Activated B cell treated with CpG ODN at 0.5 μM for 24 hours (primary cell): ENCODE results near the gene NPB. TPM values are rescaled to one million over a fixed set of nuclear protein-coding genes. Genes with fewer than 3 reads are reported as not detected.

ENCODE experiments used
- ATAC-seq: fragments of 200-7000 bp; cut with Tn5 transposase; one replicate; pipeline ENCODE4 v1.10.0; 2021; ENCODE audit warnings: low read depth, mild to moderate bottlenecking, moderate library complexity
- CTCF ChIA-PET: fragments of 350-600 bp; sonication (Branson Sonifier 250); formaldehyde crosslinking; loops from one replicate; lab custom pipeline; 2021; ENCODE audit warnings: antibody characterized with exemption; lab: Charles Lee
- POLR2A ChIA-PET: fragments of 350-600 bp; sonication (Branson Sonifier 250); formaldehyde crosslinking; loops from one replicate; lab custom pipeline; 2021; ENCODE audit warnings: antibody characterized with exemption; lab: Charles Lee
- DNase-seq: peaks from one replicate; pipeline ENCODE4 v3.0.0; 2022
- H3K27ac Mint-ChIP-seq: one replicate; pipeline ENCODE4 v1.8.0; 2020; ENCODE audit warnings: mixed read lengths
- H3K27me3 Mint-ChIP-seq: one replicate; pipeline ENCODE4 v1.8.0; 2021; ENCODE audit warnings: mixed read lengths
- H3K36me3 Mint-ChIP-seq: one replicate; pipeline ENCODE4 v1.8.0; 2021; ENCODE audit warnings: low read depth, mixed read lengths
- H3K4me1 Mint-ChIP-seq: one replicate; pipeline ENCODE4 v1.8.0; 2021; ENCODE audit warnings: mixed read lengths
- H3K4me3 Mint-ChIP-seq: one replicate; pipeline ENCODE4 v1.8.0; 2020; ENCODE audit warnings: mild to moderate bottlenecking, mixed read lengths
- H3K9me3 Mint-ChIP-seq: one replicate; pipeline ENCODE4 v1.8.0; 2020; ENCODE audit warnings: mixed read lengths
- intact Hi-C: fragments of 100-400 bp; cut with micrococcal nuclease; formaldehyde crosslinking; loops from one replicate; pipeline ENCODE4 v1.15.1; 2024
- total RNA-seq: library from RNA; stranded (reverse); gene quantifications from 2 replicates; pipeline ENCODE4 v1.2.3, GENCODE V29; 2022
- TF ChIP-seq, protein P1 (sequence below): fragments of 200-600 bp; IDR thresholded peaks from one replicate; pipeline ENCODE4 v1.8.0; 2022; ENCODE audit warnings: antibody characterized with exemption, mild to moderate bottlenecking

NPB gene
- total RNA-seq, 1 donor from 2014 or later, result 0.24 TPM

DNA sequence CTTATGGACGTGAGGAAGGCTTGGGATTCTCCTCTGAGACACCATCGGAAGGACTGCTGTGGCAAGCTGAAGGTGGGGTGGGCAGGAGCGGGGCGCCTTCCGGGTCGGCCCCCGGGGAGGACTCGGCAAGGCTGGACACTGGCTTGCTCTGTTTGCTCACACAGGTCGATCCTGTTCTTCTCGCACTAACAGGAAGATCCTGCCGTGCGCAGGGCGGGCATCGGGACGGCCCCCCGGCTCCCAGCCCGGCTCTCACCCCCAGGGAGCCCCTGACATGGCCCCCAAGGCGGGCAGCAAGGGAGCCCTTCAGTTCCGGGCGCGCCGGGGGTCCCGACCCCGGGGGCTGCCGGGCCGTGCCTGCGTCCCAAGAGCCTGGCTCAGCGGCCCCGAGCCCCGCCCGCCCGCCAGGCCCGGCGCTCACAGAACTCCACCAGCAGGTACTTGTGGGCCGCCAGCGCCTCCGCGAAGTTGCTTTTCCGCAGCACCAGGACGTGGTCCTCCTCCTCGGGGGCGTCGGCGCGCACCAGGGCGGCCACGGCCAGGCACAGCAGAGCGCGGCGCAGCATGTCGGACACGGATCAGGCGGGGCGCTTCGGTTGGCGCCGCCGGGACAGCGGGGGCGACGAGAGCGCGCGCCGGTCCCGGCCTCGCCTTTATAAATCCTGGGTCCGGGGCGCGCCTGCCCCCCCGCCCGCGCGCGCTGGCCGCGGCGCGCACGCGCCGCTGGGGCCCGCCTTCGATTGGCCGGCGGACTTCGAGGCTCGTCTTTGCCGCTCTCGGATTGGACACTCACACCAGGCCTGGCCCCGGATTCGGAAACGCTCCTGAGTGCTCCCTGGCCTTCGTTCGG is 41.9 kb upstream of the NPB start, which contains the start of gene P4HB:
TSS of gene P4HB (minus strand) at position 630 of the 850 bp plus-strand sequence. CDS start at position 566, 64 bp downstream.
- TF ChIP-seq, protein P1, sequence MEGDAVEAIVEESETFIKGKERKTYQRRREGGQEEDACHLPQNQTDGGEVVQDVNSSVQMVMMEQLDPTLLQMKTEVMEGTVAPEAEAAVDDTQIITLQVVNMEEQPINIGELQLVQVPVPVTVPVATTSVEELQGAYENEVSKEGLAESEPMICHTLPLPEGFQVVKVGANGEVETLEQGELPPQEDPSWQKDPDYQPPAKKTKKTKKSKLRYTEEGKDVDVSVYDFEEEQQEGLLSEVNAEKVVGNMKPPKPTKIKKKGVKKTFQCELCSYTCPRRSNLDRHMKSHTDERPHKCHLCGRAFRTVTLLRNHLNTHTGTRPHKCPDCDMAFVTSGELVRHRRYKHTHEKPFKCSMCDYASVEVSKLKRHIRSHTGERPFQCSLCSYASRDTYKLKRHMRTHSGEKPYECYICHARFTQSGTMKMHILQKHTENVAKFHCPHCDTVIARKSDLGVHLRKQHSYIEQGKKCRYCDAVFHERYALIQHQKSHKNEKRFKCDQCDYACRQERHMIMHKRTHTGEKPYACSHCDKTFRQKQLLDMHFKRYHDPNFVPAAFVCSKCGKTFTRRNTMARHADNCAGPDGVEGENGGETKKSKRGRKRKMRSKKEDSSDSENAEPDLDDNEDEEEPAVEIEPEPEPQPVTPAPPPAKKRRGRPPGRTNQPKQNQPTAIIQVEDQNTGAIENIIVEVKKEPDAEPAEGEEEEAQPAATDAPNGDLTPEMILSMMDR, result no peak
- Mint-ChIP-seq H3K36me3 (peaks cover 41% of the 10 kb centered on the region), H3K27me3 (no peaks in the 10 kb centered on the region), H3K4me1 (peaks cover 30% of the 10 kb centered on the region), H3K9me3 (no peaks in the 10 kb centered on the region), H3K4me3 (peak within 1 kb of the TSS; percentile 89), H3K27ac (peak within 1 kb of the TSS; percentile 94)
- DNase-seq, result peak; percentile 88
- CTCF ChIA-PET, result no interaction called here
- ATAC-seq, result no peak
- POLR2A ChIA-PET, result interaction anchor here (0.6 to 3.9 kb wide), 18 partner anchors 11 to 594 kb away, joined by 3 to 77 read pairs (median 6); partner anchors contain the start of genes ACTG1, ARHGDIA, ARL16 and DCXR
- intact Hi-C loops, result loop anchor here (1.0 to 10.0 kb wide), 12 partner anchors 31 to 345 kb away; partner anchors contain the start of genes ACTG1, ALYREF, ANAPC11 and ARL16

DNA sequence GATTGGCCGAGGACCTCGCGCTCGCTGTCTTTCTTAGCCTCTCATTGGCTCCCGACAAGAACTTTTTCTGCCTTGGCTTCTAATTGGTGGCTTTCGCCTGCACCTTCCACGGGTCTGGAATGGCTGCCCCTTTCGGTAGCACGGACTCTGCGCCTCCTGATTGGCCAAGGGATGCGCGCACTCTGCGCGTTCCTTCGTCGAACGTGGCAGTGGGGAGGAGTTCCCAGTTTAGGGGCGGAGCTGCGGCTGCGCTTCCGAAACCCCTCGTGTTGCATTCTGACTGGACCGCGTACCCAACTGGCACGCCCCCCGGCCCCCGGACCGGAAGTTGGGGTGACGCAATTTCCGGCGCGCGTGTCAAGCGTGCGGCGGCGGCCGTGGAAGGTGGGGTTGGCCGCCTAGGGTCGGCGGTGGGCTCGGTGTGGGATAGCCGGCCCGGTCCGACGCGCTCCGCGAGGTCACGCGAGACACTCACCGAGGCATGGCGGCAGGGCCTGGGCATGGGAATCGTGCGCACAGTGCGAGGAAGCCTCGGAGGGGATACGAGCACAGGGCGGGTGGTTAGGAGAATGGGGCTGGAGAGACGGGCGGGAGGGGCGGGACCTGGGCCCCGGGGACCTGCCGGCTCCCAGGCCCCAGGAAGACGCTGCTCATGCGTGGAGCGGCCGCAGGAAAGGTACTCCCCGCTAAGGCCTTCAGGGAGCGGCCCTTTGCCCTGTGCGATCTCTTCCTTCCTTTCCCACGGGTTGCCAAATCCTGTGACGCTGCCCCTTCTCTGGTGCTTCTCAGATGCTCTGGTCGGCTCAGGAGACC is 41.1 kb upstream of the NPB start:
- peak overlapping the region; percentile 89 for H3K4me3 Mint-ChIP-seq
- DNase-seq (peak; percentile 100), ATAC-seq (peak; percentile 90)
- H3K4me1 Mint-ChIP-seq, result peaks cover 30% of the 10 kb centered on the region
- H3K27me3 Mint-ChIP-seq, result no peaks in the 10 kb centered on the region
- ChIA-PET POLR2A (interaction anchor here (0.6 to 3.9 kb wide), 19 partner anchors 10 to 1596 kb away, joined by 3 to 77 read pairs (median 5); partner anchors contain the start of genes ACTG1, ALYREF, ANAPC11 and ARHGDIA), CTCF (no interaction called here)
- intact Hi-C loops, result loop anchor here (1.0 to 10.0 kb wide), 14 partner anchors 10 to 346 kb away; partner anchors contain the start of genes ACTG1, ALYREF, ANAPC11 and ARHGDIA
- TF ChIP-seq, protein P1, result no peak
- peaks cover 33% of the 10 kb centered on the region for H3K36me3 Mint-ChIP-seq
- no peaks in the 10 kb centered on the region for H3K9me3 Mint-ChIP-seq
- peak overlapping the region; percentile 94 for H3K27ac Mint-ChIP-seq

DNA sequence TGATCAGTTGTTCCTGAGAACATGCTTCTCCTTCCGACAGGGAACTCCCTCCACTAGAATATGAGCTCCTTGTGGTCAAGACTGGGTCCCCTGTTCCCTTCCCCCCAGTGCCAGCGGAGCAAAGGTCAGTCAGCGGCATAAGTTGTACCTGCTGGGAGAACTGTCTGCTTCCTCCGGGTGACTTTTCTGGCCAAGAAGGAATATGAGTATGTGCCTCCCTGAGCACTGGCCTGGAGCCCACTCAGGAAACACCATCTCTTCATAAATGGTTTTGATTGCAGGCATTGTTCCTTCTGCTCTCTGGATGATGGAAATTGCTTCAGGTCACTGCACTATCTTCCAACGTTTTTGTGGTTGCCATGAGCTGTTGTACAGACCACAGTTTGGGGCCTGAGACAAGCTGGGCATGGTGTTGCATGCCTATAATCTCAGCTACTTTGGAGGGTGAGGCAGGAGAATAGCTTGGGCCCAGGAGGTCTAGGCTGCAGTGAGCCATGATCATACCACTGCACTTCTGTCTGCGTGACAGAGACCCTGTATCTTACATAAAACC is 38.8 kb upstream of the NPB start:
- CTCF ChIA-PET, result no interaction called here
- POLR2A ChIA-PET, result interaction anchor here (0.6 kb wide), 1 partner anchor 115 kb away, joined by 3 read pairs; no protein-coding TSS in a partner anchor
- H3K36me3 Mint-ChIP-seq, result peaks cover 33% of the 10 kb centered on the region
- no peaks in the 10 kb centered on the region for H3K9me3 Mint-ChIP-seq
- no peaks in the 10 kb centered on the region for H3K27me3 Mint-ChIP-seq
- H3K4me1 Mint-ChIP-seq, result peaks cover 38% of the 10 kb centered on the region
- peak overlapping the region; percentile 19 for H3K4me3 Mint-ChIP-seq
- no peak for DNase-seq
- ATAC-seq, result no peak
- no peak overlapping the region for H3K27ac Mint-ChIP-seq
- TF ChIP-seq, protein P1, result no peak
- intact Hi-C loops, result loop anchor here (10.0 kb wide), 1 partner anchor 348 kb away; the partner anchor contains the start of gene ACTG1

DNA sequence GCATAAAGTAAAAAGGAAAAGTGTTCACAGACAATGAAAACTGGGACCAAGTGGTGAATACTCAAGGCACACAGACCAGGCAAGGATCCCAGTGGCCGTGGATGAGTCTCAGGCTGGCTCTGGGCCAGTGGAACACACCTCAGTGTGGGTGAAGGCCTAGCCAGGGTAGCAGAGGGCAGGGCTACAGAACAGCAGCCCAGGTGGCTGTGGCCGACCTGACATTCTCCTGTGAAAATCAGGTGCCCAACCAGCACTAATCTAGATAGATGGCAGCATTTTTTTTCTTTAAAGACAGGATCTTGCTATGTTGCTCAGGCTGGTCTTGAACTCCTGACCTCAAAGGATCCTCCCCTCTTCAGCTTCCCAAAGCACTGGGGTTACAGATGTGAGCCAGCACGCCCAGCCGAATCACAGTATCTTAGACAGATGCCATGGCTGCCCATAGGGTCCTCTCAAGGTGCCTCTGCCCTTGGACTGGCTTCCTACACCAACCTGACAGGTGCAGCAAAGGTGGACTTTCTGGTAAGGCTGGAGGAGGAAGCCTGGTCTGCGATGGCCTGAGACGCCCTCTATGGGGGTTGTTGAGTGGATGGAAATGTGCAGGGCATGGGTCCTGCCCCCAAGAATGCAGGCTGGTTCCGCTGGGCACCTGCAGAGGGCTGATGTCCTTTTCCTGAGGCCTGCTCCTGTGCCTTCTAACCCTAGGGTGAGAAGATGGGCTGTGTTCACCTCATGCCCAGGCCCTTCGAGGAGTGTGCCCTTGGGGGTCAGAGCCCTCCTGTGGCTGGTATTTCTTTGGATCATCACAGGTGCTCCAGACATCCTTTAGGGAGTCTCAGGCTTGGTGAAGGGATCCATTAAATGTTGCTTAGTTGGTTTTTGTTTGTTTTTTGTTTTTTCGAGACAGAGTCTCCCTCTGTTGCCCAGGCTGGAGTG is 37.9 kb upstream of the NPB start:
- TF ChIP-seq, protein P1, result no peak
- Mint-ChIP-seq H3K36me3 (peaks cover 34% of the 10 kb centered on the region), H3K27ac (no peak overlapping the region), H3K4me3 (no peak overlapping the region), H3K27me3 (no peaks in the 10 kb centered on the region), H3K9me3 (no peaks in the 10 kb centered on the region), H3K4me1 (peaks cover 34% of the 10 kb centered on the region)
- DNase-seq (no peak), ATAC-seq (no peak)
- intact Hi-C loops, result loop anchor here (10.0 kb wide), 1 partner anchor 349 kb away; the partner anchor contains the start of gene ACTG1
- POLR2A ChIA-PET, result interaction anchor here (0.6 kb wide), 2 partner anchors 114 to 1328 kb away, joined by 3 to 6 read pairs; no protein-coding TSS in a partner anchor
- CTCF ChIA-PET, result no interaction called here
